B cell (primary cell): ENCODE data around the gene HK2. TPM values are rescaled to one million over a fixed set of nuclear protein-coding genes. Genes with fewer than 3 reads are reported as not detected.

Experiments used
- ATAC-seq: fragments of 200-7000 bp; cut with Tn5 transposase; one replicate; pipeline ENCODE4 v1.10.0; 2021; ENCODE audit warnings: low read depth, mild to moderate bottlenecking, moderate number of reproducible peaks, moderate library complexity
- CTCF ChIA-PET: fragments of 350-600 bp; sonication (Branson Sonifier 250); formaldehyde crosslinking; loops from one replicate; lab custom pipeline; 2021; ENCODE audit warnings: antibody characterized with exemption, inconsistent platforms; lab: Charles Lee
- POLR2A ChIA-PET: fragments of 350-600 bp; sonication (Branson Sonifier 250); formaldehyde crosslinking; loops from one replicate; lab custom pipeline; 2021; ENCODE audit warnings: antibody characterized with exemption; lab: Charles Lee
- DNase-seq: peaks from one replicate; pipeline ENCODE4 v3.0.0; 2013
- H2AFZ ChIP-seq: 2 replicates; pipeline ENCODE4 v1.6.1; 2012; ENCODE audit warnings: mild to moderate bottlenecking, low read depth, low read length; ENCODE audit not compliant: insufficient read depth, poor library complexity, severe bottlenecking
- H3K27ac ChIP-seq, 2 donors: 1 replicate in 1 of 2; 2 replicates in 1 of 2; pipeline ENCODE4 v1.5.1; 2012 to 2013; ENCODE audit warnings: low read length in 2 of 2, mild to moderate bottlenecking in 2 of 2, moderate library complexity in 1 of 2
- H3K27me3 ChIP-seq, 4 experiments: fragments of 200-600 bp in 1 of 4; sonication (generic) in 1 of 4; replicated peaks in 1 of 4; 1 replicate in 2 of 4; 2 replicates in 2 of 4; pipeline versions ENCODE4 v1.6.1 to v1.7.0; 2013 to 2016; ENCODE audit warnings: low read length in 3 of 4, mild to moderate bottlenecking in 2 of 4, mixed read lengths in 1 of 4, moderate library complexity in 1 of 4; ENCODE audit not compliant: insufficient read depth in 4 of 4, control insufficient read depth in 3 of 4; ENCODE audit errors: control extremely low read depth in 1 of 4
- H3K36me3 ChIP-seq, 2 experiments: replicated peaks in 1 of 2; 1 replicate in 1 of 2; 2 replicates in 1 of 2; pipeline versions ENCODE4 v1.6.1 to v1.7.1; 2013; ENCODE audit warnings: low read length in 1 of 2; ENCODE audit not compliant: insufficient read depth in 2 of 2, control insufficient read depth in 1 of 2; ENCODE audit errors: control extremely low read depth in 1 of 2, extremely low read depth in 1 of 2
- H3K4me1 ChIP-seq, 2 donors: fragments of 200-600 bp in 1 of 2; sonication (generic) in 1 of 2; 1 replicate in 1 of 2; 2 replicates in 1 of 2; pipeline versions ENCODE4 v1.5.1 to v1.6.1; 2013 to 2017; ENCODE audit warnings: low read length in 2 of 2; ENCODE audit not compliant: control insufficient read depth in 2 of 2, insufficient read depth in 2 of 2
- H3K4me2 ChIP-seq: replicated peaks from 2 replicates; pipeline ENCODE3; 2012; ENCODE audit warnings: mild to moderate bottlenecking, low read depth, low read length; ENCODE audit not compliant: poor library complexity, severe bottlenecking
- H3K4me3 ChIP-seq, 5 experiments: fragments of 200-600 bp in 1 of 5; sonication (generic) in 1 of 5; 1 replicate in 3 of 5; 2 replicates in 2 of 5; pipeline versions ENCODE4 v1.5.1 to v1.7.0; 2011 to 2016; ENCODE audit warnings: low read length in 4 of 5, mild to moderate bottlenecking in 4 of 5, low read depth in 2 of 5, control low read depth in 1 of 5, moderate library complexity in 1 of 5; ENCODE audit not compliant: insufficient read depth in 1 of 5; ENCODE audit errors: control extremely low read depth in 1 of 5, extremely low read depth in 1 of 5
- H3K79me2 ChIP-seq: fragments of 200-600 bp; sonication (generic); one replicate; pipeline ENCODE4 v1.6.0; 2016; ENCODE audit warnings: low read length; ENCODE audit not compliant: control insufficient read depth, insufficient read depth
- H3K9ac ChIP-seq: fragments of 200-600 bp; sonication (generic); 2 replicates; pipeline ENCODE4 v1.6.1; 2017; ENCODE audit warnings: mild to moderate bottlenecking, low read length, moderate library complexity
- H3K9me3 ChIP-seq, 3 donors: one replicate each; pipeline versions ENCODE4 v1.6.1 to v1.7.1; 2013; ENCODE audit warnings: low read length in 2 of 3; ENCODE audit not compliant: control insufficient read depth in 2 of 3, insufficient read depth in 1 of 3; ENCODE audit errors: control extremely low read depth in 1 of 3
- H4K20me1 ChIP-seq: 2 replicates; pipeline ENCODE4 v1.6.0; 2012; ENCODE audit warnings: mild to moderate bottlenecking, low read length; ENCODE audit not compliant: insufficient read depth, control insufficient read depth, poor library complexity, severe bottlenecking
- H3K27ac Mint-ChIP-seq: one replicate; pipeline ENCODE4 v1.8.0; 2021; ENCODE audit warnings: mixed read lengths
- H3K27me3 Mint-ChIP-seq: one replicate; pipeline ENCODE4 v1.8.0; 2021; ENCODE audit warnings: mixed read lengths
- H3K4me1 Mint-ChIP-seq: one replicate; pipeline ENCODE4 v1.8.0; 2021; ENCODE audit warnings: mixed read lengths
- H3K4me3 Mint-ChIP-seq: one replicate; pipeline ENCODE4 v1.8.0; 2021; ENCODE audit warnings: mixed read lengths
- H3K9me3 Mint-ChIP-seq: one replicate; pipeline ENCODE4 v1.8.0; 2022; ENCODE audit warnings: mixed read lengths; ENCODE audit not compliant: insufficient read depth
- CTCF ChIP-seq: fragments of 200-600 bp; IDR thresholded peaks from one replicate; pipeline ENCODE4 v1.8.0; 2022; ENCODE audit warnings: antibody characterized with exemption, mild to moderate bottlenecking
- EZH2 ChIP-seq: IDR thresholded peaks from 2 replicates; pipeline ENCODE4 v1.6.1; 2012; ENCODE audit warnings: borderline replicate concordance, low read depth, mild to moderate bottlenecking, moderate library complexity, low read length; ENCODE audit not compliant: insufficient read depth, poor library complexity, severe bottlenecking
- WGBS: methylation state at CpG from one replicate; pipeline ENCODE4 v1.1.5; 2013; ENCODE audit warnings: missing lambda C conversion rate; ENCODE audit not compliant: insufficient coverage; 5-methylcytosine and 5-hydroxymethylcytosine counted together
- intact Hi-C: fragments of 100-400 bp; cut with micrococcal nuclease; formaldehyde crosslinking; loops from one replicate; pipeline ENCODE4 v1.10.0; 2022
- polyA plus RNA-seq: library from polyadenylated mRNA; depleted of rRNA; stranded (reverse); fragments of >200 nt; gene quantifications from 2 replicates; pipeline ENCODE4 v1.2.3, GENCODE V29; 2012
- total RNA-seq, 2 donors: library from RNA; stranded (reverse); fragments of 120-200 nt in 1 of 2; gene quantifications; 1 replicate in 1 of 2; 2 replicates in 1 of 2; pipeline versions ENCODE4 v1.2.3 to v1.2.4, GENCODE V29; 2013 to 2022

The HK2 gene
- total and polyA plus RNA-seq, 2 donors (not counting 1 experiment from before 2014, with no cell fraction given) = 5.0 to 5.7 TPM

GRCh38 chr2:74890711-74891110, 56.8 kb downstream of the HK2 start:
- ChIA-PET CTCF (no interaction called here), POLR2A (no interaction called here)
- TF ChIP-seq CTCF (no peak), EZH2 (no peak)
- H3K27me3 ChIP-seq = no peaks in the 10 kb centered on the region
- Mint-ChIP-seq H3K27me3 (no peaks in the 10 kb centered on the region), H3K27ac (no peak overlapping the region), H3K9me3 (peaks cover 6% of the 10 kb centered on the region), H3K4me3 (no peak overlapping the region), H3K4me1 (no peaks in the 10 kb centered on the region)
- no peaks in the 10 kb centered on the region for H3K4me1 ChIP-seq
- 98% methylated on average over 7 of the region's 8 CpGs for WGBS
- H3K9me3 ChIP-seq = peaks cover 0 to 7% (median 0%) of the 10 kb centered on the region in 3 donors
- peaks cover 20 to 52% of the 10 kb centered on the region in 2 experiments for H3K36me3 ChIP-seq
- H3K9ac ChIP-seq = no peak overlapping the region
- H4K20me1 ChIP-seq = no peaks in the 10 kb centered on the region
- ATAC-seq (no peak), DNase-seq (no peak)
- no peak overlapping the region for H3K4me2 ChIP-seq
- H3K79me2 ChIP-seq = no peaks in the 10 kb centered on the region
- no peak overlapping the region for H3K4me3 ChIP-seq
- H2AFZ ChIP-seq = no peak overlapping the region
- intact Hi-C loops = no loop called here
- no peak overlapping the region for H3K27ac ChIP-seq

GRCh38 chr2:74891136-74891764, 57.3 kb downstream of the HK2 start:
- whole genome bisulfite sequencing = 96% methylated on average over 3 of the region's 7 CpGs
- CTCF ChIA-PET = no interaction called here
- no peak overlapping the region for H3K27ac Mint-ChIP-seq

More at GRCh38 chr2:74891136-74891764, 57.3 kb downstream of the HK2 start:
- H3K27ac ChIP-seq = no peak overlapping the region
- Mint-ChIP-seq H3K4me3 (no peak overlapping the region), H3K9me3 (peaks cover 6% of the 10 kb centered on the region), H3K27me3 (no peaks in the 10 kb centered on the region), H3K4me1 (no peaks in the 10 kb centered on the region)
- H3K36me3 ChIP-seq = peaks cover 24 to 46% of the 10 kb centered on the region in 2 experiments
- POLR2A ChIA-PET = no interaction called here
- no peaks in the 10 kb centered on the region for H3K79me2 ChIP-seq
- H3K4me1 ChIP-seq = no peaks in the 10 kb centered on the region
- ATAC-seq = no peak
- no peaks in the 10 kb centered on the region for H4K20me1 ChIP-seq
- no peak for DNase-seq
- no peak for TF ChIP-seq EZH2
- no peak for TF ChIP-seq CTCF
- H3K9me3 ChIP-seq = peaks cover 0 to 7% (median 0%) of the 10 kb centered on the region in 3 donors
- no peaks in the 10 kb centered on the region for H3K27me3 ChIP-seq
- no peak overlapping the region for H3K4me3 ChIP-seq
- no peak overlapping the region for H3K9ac ChIP-seq
- H2AFZ ChIP-seq = no peak overlapping the region
- intact Hi-C loops = no loop called here
- no peak overlapping the region for H3K4me2 ChIP-seq
